PC-3 (cell line): ENCODE data around the gene MGP. TPM values are rescaled to one million over a fixed set of nuclear protein-coding genes. Genes with fewer than 3 reads are reported as not detected.

Experiments used
- ATAC-seq: fragments of 200-7000 bp; cut with Tn5 transposase; 2 replicates; pipeline ENCODE4 v1.9.1; 2020; ENCODE audit warnings: mild to moderate bottlenecking, moderate library complexity
- BruUV-seq: library from RNA; stranded (reverse); fragments of 400-500 nt; replicated peaks from 2 replicates; lab custom pipeline; 2021; lab: Mats Ljungman, UMichigan
- CTCF ChIA-PET: fragments of 300-600 bp; sonication (Branson Sonifier 250); formaldehyde crosslinking; loops from one replicate; lab custom pipeline; 2022; ENCODE audit warnings: antibody characterized with exemption; lab: Charles Lee
- POLR2A ChIA-PET: fragments of 300-600 bp; sonication (Branson Sonifier 250); formaldehyde crosslinking; loops from one replicate; lab custom pipeline; 2022; ENCODE audit warnings: antibody characterized with exemption; ENCODE audit not compliant: unreplicated experiment; lab: Charles Lee
- DNase-seq: peaks from one replicate; pipeline ENCODE4 v3.0.0-alpha.2; 2015
- H2AFZ ChIP-seq: fragments of 300-600 bp; sonication (generic); 2 replicates; pipeline ENCODE4 v1.6.0; 2016; ENCODE audit warnings: antibody characterized with exemption, low read length
- H3F3A ChIP-seq: fragments of 300-600 bp; sonication (generic); one replicate; pipeline ENCODE4 v1.6.0; 2017; ENCODE audit warnings: antibody characterized with exemption, low read length, control low read depth, mild to moderate bottlenecking; ENCODE audit not compliant: unreplicated experiment
- H3K27ac ChIP-seq: fragments of 300-600 bp; sonication (generic); 2 replicates; pipeline ENCODE4 v1.5.1; 2016; ENCODE audit warnings: mild to moderate bottlenecking, low read length
- H3K27me3 ChIP-seq: fragments of 300-600 bp; sonication (generic); 2 replicates; pipeline ENCODE4 v1.6.1; 2016; ENCODE audit warnings: low read length, mixed read lengths
- H3K36me3 ChIP-seq: fragments of 300-600 bp; sonication (generic); 2 replicates; pipeline ENCODE4 v1.6.1; 2016; ENCODE audit warnings: low read depth, mixed run types, low read length, mixed read lengths
- H3K4me1 ChIP-seq: fragments of 300-600 bp; sonication (generic); 2 replicates; pipeline ENCODE4 v1.5.1; 2016; ENCODE audit warnings: low read length; ENCODE audit not compliant: insufficient read depth
- H3K4me2 ChIP-seq: fragments of 300-600 bp; sonication (generic); 2 replicates; pipeline ENCODE4 v1.6.0; 2016; ENCODE audit warnings: low read length
- H3K4me3 ChIP-seq: fragments of 300-600 bp; sonication (generic); 2 replicates; pipeline ENCODE4 v1.5.1; 2016; ENCODE audit warnings: mild to moderate bottlenecking, low read length, mixed read lengths
- H3K79me2 ChIP-seq: fragments of 300-600 bp; sonication (generic); 2 replicates; pipeline ENCODE4 v1.6.1; 2017; ENCODE audit warnings: low read length, mixed read lengths
- H3K9ac ChIP-seq: fragments of 300-600 bp; sonication (generic); 2 replicates; pipeline ENCODE4 v1.6.0; 2016; ENCODE audit warnings: mild to moderate bottlenecking, low read length
- H3K9me2 ChIP-seq: fragments of 300-600 bp; sonication (generic); replicated peaks from 2 replicates; pipeline ENCODE4 v1.6.1; 2016; ENCODE audit warnings: mixed run types, low read length, mixed read lengths
- H3K9me3 ChIP-seq: fragments of 300-600 bp; sonication (generic); 2 replicates; pipeline ENCODE4 v1.6.1; 2016; ENCODE audit warnings: low read length, mixed read lengths
- H4K20me1 ChIP-seq: fragments of 300-600 bp; sonication (generic); 2 replicates; pipeline ENCODE4 v1.6.1; 2016; ENCODE audit warnings: low read length, mixed read lengths
- CTCF ChIP-seq: fragments of 300-600 bp; sonication (generic); conservative IDR thresholded peaks from 2 replicates; pipeline ENCODE4 v1.5.1; 2017; ENCODE audit warnings: antibody characterized with exemption, low read depth, mild to moderate bottlenecking, low read length
- EZH2 ChIP-seq: fragments of 300-600 bp; sonication (generic); IDR thresholded peaks from one replicate; pipeline ENCODE4 v1.6.1; 2017; ENCODE audit warnings: antibody characterized with exemption, mild to moderate bottlenecking, low read length; ENCODE audit not compliant: unreplicated experiment
- EZH2phosphoT487 ChIP-seq: fragments of 300-600 bp; sonication (generic); IDR thresholded peaks from 2 replicates; pipeline ENCODE4 v1.6.1; 2018; ENCODE audit warnings: mild to moderate bottlenecking, antibody characterized with exemption, low read length, borderline replicate concordance
- intact Hi-C: fragments of 100-400 bp; cut with micrococcal nuclease; formaldehyde crosslinking; loops from 2 replicates; pipeline ENCODE4 v1.9.0; 2023
- total RNA-seq: library from RNA; depleted of rRNA; stranded (reverse); fragments of >200 nt; gene quantifications from 2 replicates; pipeline ENCODE4 v1.2.3, GENCODE V29; 2014

Gene MGP
- total RNA-seq, 1 experiment from 2014 or later: 0.22 TPM

- intact Hi-C loops: no loop called here
- no peaks in the 10 kb centered on the region for H3K9me3 ChIP-seq
These were observed 42.2 kb downstream of the MGP start, which contains the start of gene ART4 for GRCh38 chr12:14843425-14843887. TSS of gene ART4 (minus strand) at chr12:14843526. CDS start at chr12:14843113, 413 bp downstream.

GRCh38 chr12:14842315-14842714 is 43.3 kb downstream of the MGP start:
- H3K4me3 ChIP-seq: no peak overlapping the region
- POLR2A ChIA-PET: no interaction called here
- CTCF ChIA-PET: no interaction called here
- H3K4me2 ChIP-seq: 0 out of 2 replicates have a peak overlapping the region, but pooled peaks have one; percentile 20
- ATAC-seq (no peak), DNase-seq (no peak)
- TF ChIP-seq EZH2 (no peak), CTCF (no peak), EZH2phosphoT487 (no peak)
- H3K36me3 ChIP-seq: no peaks in the 10 kb centered on the region
- no peaks in the 10 kb centered on the region for H3F3A ChIP-seq
- no peaks in the 10 kb centered on the region for H3K27me3 ChIP-seq
- no TSS peak for BruUV-seq
- no peaks in the 10 kb centered on the region for H3K9me3 ChIP-seq
- H3K4me1 ChIP-seq: peaks cover 25% of the 10 kb centered on the region
- H3K79me2 ChIP-seq: no peaks in the 10 kb centered on the region
- H2AFZ ChIP-seq: no peak overlapping the region
- H3K27ac ChIP-seq: no peak overlapping the region
- H3K9ac ChIP-seq: no peak overlapping the region
- intact Hi-C loops: no loop called here
- H4K20me1 ChIP-seq: no peaks in the 10 kb centered on the region
- H3K9me2 ChIP-seq: no peaks in the 10 kb centered on the region

More at GRCh38 chr12:14843425-14843887, 42.2 kb downstream of the MGP start, which contains the start of gene ART4:
- Histone ChIP-seq H3K4me2 (0 out of 2 replicates have a peak within 1 kb of the TSS, but pooled peaks have one; percentile 20), H3F3A (no peaks in the 10 kb centered on the region), H2AFZ (no peak within 1 kb of the TSS), H3K9ac (no peak within 1 kb of the TSS), H3K36me3 (no peaks in the 10 kb centered on the region), H3K79me2 (no peaks in the 10 kb centered on the region), H3K4me1 (peaks cover 20% of the 10 kb centered on the region), H3K27me3 (no peaks in the 10 kb centered on the region), H4K20me1 (no peaks in the 10 kb centered on the region), H3K4me3 (no peak within 1 kb of the TSS), H3K27ac (no peak within 1 kb of the TSS), H3K9me2 (no peaks in the 10 kb centered on the region)
- ChIA-PET CTCF (no interaction called here), POLR2A (no interaction called here)
- BruUV-seq: no TSS peak
- DNase-seq: no peak
- no peak for ATAC-seq
- no peak for TF ChIP-seq CTCF
- no peak for TF ChIP-seq EZH2phosphoT487
- TF ChIP-seq EZH2: no peak

- ChIA-PET POLR2A (no interaction called here), CTCF (no interaction called here)
- H4K20me1 ChIP-seq: no peaks in the 10 kb centered on the region
- H3K4me1 ChIP-seq: peaks cover 30% of the 10 kb centered on the region
- no peak for TF ChIP-seq EZH2
- no peak for TF ChIP-seq EZH2phosphoT487
- H3K79me2 ChIP-seq: no peaks in the 10 kb centered on the region
- H2AFZ ChIP-seq: no peak overlapping the region
- no peak overlapping the region for H3K9ac ChIP-seq
- intact Hi-C loops: no loop called here
- peak; percentile 70 for ATAC-seq
- peaks cover 2% of the 10 kb centered on the region for H3F3A ChIP-seq
- no peaks in the 10 kb centered on the region for H3K36me3 ChIP-seq
- H3K4me2 ChIP-seq: peak overlapping the region; percentile 40; the same call in 1 of the 2 replicates
- H3K27me3 ChIP-seq: no peaks in the 10 kb centered on the region
- no peak overlapping the region for H3K4me3 ChIP-seq
- no TSS peak for BruUV-seq
- H3K27ac ChIP-seq: no peak overlapping the region
- no peaks in the 10 kb centered on the region for H3K9me2 ChIP-seq
- no peaks in the 10 kb centered on the region for H3K9me3 ChIP-seq
- DNase-seq: peak; percentile 79
These were observed 43.9 kb downstream of the MGP start for GRCh38 chr12:14841761-14842160.
